Stimulated activated CD4-positive, alpha-beta T cell treated with anti-CD3 and anti-CD28 coated beads, Interleukin-1b, Interleukin-23, amount 100 ng/mL, for 1 hour (primary cell): ENCODE data around the gene IFT22.
"Not testable (repeated sequence)": the region's sequence is repeated elsewhere in the genome, so short reads cannot be mapped to it uniquely, and the experiment has no call there.

ENCODE experiments used
- DNase-seq, 2 donors: peaks; one replicate each; pipeline ENCODE4 v3.0.0-alpha.2; 2020; ENCODE audit warnings: low read depth in 2 of 2

Gene IFT22

DNA sequence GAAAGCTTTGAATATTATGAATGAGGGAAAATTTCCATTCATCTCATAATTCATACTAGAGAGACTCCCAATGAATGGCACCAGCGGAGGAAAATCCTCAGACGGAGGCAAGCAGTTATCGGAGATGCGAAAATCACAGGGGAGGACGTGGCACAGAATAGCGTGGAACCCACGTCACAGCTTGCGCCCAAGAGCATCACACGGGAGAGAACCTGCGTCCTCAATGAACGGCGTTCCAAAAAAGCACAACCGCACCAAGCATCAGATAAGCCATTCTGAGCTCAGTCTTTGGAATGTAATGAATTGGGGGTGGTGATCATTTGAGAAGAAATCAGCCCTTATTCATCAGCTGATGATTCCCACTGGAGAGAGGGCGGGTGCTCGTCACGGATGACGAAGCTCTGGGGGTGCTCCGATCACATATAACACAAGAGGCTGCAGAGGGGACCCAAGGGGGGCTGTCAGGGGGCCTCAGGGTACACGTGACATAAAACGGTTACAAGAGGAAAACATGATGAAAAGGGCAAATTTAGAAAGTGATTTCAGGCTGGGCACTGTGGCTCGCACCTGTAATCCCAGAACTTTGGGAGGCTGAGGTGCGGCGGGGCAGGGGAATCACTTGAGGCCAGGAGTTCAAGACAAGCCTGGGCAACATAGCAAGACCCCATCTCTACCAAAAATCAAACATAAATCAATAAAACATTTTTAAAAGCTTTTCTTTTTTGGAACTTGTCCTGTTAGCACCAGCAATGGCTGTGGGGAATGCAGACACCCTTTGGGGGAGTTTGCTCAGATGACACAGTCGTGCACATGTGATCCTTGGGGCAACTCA, 42.9 kb downstream of the IFT22 start:
- DNase-seq: no peak

DNA sequence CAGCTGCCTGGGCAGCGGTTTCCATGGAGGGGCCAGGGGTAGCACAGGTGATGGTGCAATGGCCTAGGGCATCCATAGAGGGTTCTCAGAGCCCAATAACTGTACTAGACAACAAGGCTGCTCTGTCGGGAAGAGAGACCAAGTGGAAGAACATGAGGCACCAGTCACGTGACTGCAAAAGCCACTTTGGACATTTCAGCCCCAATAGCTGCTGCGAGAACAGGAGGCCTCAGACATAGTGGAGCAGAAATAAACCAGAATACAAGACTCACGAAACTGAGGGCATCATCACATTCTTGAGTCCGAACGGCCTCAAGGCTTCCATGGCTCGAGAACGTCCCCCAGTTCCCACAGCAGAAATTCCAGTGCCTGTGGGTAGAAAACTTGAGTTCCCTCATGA, 44.5 kb downstream of the IFT22 start:
- DNase-seq: no peak

GRCh38 chr7:101273206-101273605, 48.4 kb downstream of the IFT22 start:
- DNase-seq: no peak

DNA sequence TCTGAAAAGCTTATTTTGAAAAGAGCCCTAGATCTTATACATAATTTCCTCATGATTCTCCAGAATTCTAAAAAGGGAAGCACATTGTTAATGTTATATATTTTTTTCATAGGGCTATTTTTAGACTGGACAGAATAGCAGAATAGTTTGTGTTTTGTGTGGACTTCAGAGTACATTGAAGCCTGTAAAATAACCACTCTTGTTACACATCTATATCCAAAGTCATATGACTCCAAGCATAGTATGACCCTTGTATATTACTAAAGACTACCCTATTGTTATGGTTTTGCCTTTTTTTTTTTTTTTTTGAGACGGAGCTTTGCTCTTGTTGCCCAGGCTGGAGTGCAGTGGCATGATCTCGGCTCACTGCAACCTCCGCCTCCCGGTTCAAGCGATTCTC, 50.6 kb downstream of the IFT22 start:
- no peak for DNase-seq

- no peak for DNase-seq
Measured at GRCh38 chr7:101269664-101270063, 51.9 kb downstream of the IFT22 start.

GRCh38 chr7:101265622-101266516, 55.7 kb downstream of the IFT22 start:
- DNase-seq: no peak

DNA sequence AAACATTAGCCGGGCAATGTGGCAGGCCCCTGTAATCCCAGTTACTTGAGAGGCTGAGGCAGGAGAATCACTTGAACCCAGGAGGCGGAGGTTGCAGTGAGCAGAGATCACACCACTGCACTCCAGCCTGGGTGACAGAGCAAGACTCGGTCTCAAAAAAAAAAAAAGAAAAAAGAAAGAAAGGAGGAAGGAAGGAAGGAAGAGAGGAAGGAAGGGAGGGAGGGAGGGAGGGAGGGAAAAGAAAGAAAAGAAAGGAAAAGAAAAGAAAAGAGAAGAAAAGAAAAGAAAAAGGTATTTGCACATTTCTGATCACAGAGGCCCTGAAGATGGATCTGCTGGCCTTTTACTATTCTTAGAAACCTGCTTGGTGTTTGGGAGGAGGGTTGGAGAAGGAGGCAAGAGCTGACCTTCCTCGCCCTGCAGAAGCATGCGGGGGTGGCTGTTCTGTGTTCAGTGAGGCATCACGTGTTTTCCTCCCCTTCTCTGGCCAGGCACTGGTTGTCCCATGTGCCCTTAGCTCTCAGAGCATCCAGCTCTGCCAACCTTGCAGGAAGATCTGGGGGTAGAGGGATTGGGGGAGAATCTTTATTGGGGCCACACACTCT, 57.4 kb downstream of the IFT22 start:
- not testable (repeated sequence) for DNase-seq
